Pancreas (tissue), 10 donors: ENCODE measurements around the gene DLAT. TPM values are rescaled to one million over a fixed set of nuclear protein-coding genes. Genes with fewer than 3 reads are reported as not detected.
A peak's percentile ranks its signal among the peaks of the same experiment; 100 is the strongest.

Experiments used
- ATAC-seq, 4 donors: fragments of 200-7000 bp; cut with Tn5 transposase; one replicate each; pipeline versions ENCODE4 v1.8.0 to v1.9.1; 2020; ENCODE audit warnings: mild to moderate bottlenecking in 4 of 4, moderate library complexity in 4 of 4
- DNase-seq, 6 donors: peaks; one replicate each; pipeline ENCODE4 v3.0.0-alpha.2; 2020
- FAIRE-seq: peaks from 2 replicates; lab custom pipeline; 2012; peaks lifted over from hg19 to GRCh38; lab: Jason Lieb, UNC
- H3K27ac ChIP-seq, 4 donors: fragments of 200-600 bp; sonication (generic); 1 replicate in 3 of 4; 2 replicates in 1 of 4; pipeline versions ENCODE4 v1.5.0 to v1.8.0; 2020
- H3K27me3 ChIP-seq, 4 donors: fragments of 200-600 bp; one replicate each; pipeline ENCODE4 v1.8.0; 2021
- H3K36me3 ChIP-seq, 3 donors: fragments of 200-600 bp; sonication (generic) in 1 of 3; one replicate each; pipeline versions ENCODE4 v1.5.0 to v1.8.0; 2020 to 2021
- H3K4me1 ChIP-seq, 3 donors: fragments of 200-600 bp; one replicate each; pipeline ENCODE4 v1.8.0; 2021
- H3K4me3 ChIP-seq, 4 donors: fragments of 200-600 bp; sonication (generic) in 2 of 4; one replicate each; pipeline versions ENCODE4 v1.5.0 to v1.8.0; 2020 to 2021
- H3K9me3 ChIP-seq, 4 donors: fragments of 200-600 bp; one replicate each; pipeline ENCODE4 v1.8.0; 2021
- WGBS, 2 donors: extraction: QIAGEN DNeasy Blood & Tissue Kit; methylation state at CpG; one replicate each; pipeline ENCODE4 v1.1.7; 2013; 5-methylcytosine and 5-hydroxymethylcytosine counted together
- intact Hi-C, 3 donors: fragments of 100-400 bp; cut with DNase I; formaldehyde crosslinking; loops; one replicate each; pipeline versions ENCODE4 v1.11.1 to v1.14.2; 2022
- polyA plus RNA-seq, 2 donors: library from polyadenylated mRNA; stranded (reverse); fragments of 200-250 nt; gene quantifications; one replicate each; pipeline ENCODE4 v1.2.3, GENCODE V29; 2013
- total RNA-seq, 6 donors: library from RNA; stranded (reverse); fragmentation: NEBNext Ultra II Directional in 4 of 6; extraction: Animal tissue kit (Norgen Biotek cat#: 25700) in 4 of 6; gene quantifications; one replicate each; pipeline versions ENCODE4 v1.2.1 to v1.2.4, GENCODE V29; 2021 to 2023
- TF ChIP-seq, protein P1 (sequence below), 4 donors: fragments of 200-600 bp; sonication (generic) in 3 of 4; IDR thresholded peaks; one replicate each; pipeline versions ENCODE4 v1.5.0 to v1.8.0; 2021; ENCODE audit warnings: antibody characterized with exemption in 4 of 4
- donor health status: healthy with polysubstance abuse.
- donor health status: DM: no; HTN: no; CAD: no; lungs with moderate emphysema.
- donor health status: DM: no; HTN: no; CAD: no.
- donor health status: control.
- donor health status: control.
- donor health status: Bipolar disorder and iron deficiency.
- donor health status: DM: yes; HTN: yes; CAD: no.
- donor health status: DM: no; HTN: no; CAD: no.
- donor health status: DM: no; HTN: no; CAD: no.
- donor health status: DM: yes; HTN: yes; CAD: no.

DLAT gene
- total and polyA plus RNA-seq, 8 donors = 4.2 to 13.9 (median 7.9) TPM

DNA sequence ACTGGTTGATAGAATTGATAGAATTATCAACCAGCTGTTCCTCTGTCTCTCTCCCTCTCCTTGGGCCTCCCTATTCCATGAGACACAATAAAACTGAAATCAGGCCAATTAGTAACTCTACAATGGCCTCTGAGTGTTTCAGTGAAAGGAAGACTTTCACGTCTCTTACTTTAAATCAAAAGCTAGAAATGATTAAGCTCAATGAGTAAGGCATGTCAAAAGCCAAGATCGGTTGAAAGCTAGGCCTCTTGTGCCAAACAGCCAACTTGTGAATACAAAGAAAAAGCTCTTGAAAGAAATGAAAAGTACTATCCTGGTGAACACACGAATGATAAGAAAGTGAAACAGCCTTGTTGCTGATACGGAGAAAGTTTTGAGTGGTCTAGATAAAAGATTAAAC lies 32.0 kb downstream of the DLAT start:
- Histone ChIP-seq H3K27ac (no peak overlapping the region), H3K4me1 (no peaks in the 10 kb centered on the region), H3K4me3 (no peak overlapping the region), H3K36me3 (peaks cover 0 to 31% (median 0%) of the 10 kb centered on the region in 3 donors), H3K9me3 (no peaks in the 10 kb centered on the region), H3K27me3 (no peaks in the 10 kb centered on the region)
- no peak for FAIRE-seq
- intact Hi-C loops = no loop called here
- WGBS, 2 donors = 73 to 86% methylated on average over 4 of the region's 4 CpGs
- no peak for DNase-seq
- TF ChIP-seq, protein P1, sequence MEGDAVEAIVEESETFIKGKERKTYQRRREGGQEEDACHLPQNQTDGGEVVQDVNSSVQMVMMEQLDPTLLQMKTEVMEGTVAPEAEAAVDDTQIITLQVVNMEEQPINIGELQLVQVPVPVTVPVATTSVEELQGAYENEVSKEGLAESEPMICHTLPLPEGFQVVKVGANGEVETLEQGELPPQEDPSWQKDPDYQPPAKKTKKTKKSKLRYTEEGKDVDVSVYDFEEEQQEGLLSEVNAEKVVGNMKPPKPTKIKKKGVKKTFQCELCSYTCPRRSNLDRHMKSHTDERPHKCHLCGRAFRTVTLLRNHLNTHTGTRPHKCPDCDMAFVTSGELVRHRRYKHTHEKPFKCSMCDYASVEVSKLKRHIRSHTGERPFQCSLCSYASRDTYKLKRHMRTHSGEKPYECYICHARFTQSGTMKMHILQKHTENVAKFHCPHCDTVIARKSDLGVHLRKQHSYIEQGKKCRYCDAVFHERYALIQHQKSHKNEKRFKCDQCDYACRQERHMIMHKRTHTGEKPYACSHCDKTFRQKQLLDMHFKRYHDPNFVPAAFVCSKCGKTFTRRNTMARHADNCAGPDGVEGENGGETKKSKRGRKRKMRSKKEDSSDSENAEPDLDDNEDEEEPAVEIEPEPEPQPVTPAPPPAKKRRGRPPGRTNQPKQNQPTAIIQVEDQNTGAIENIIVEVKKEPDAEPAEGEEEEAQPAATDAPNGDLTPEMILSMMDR (IDR thresholded peaks at IDR 0.05) = no peak
- ATAC-seq = no peak

- H3K4me3 ChIP-seq = no peak overlapping the region
- no peak overlapping the region for H3K27ac ChIP-seq
- FAIRE-seq = no peak
- WGBS, 2 donors = 22 to 44% methylated on average over 1 of the region's 1 CpG
- H3K27me3 ChIP-seq = no peaks in the 10 kb centered on the region
- no peaks in the 10 kb centered on the region for H3K9me3 ChIP-seq
- intact Hi-C loops = no loop called here
- peaks cover 0 to 28% (median 0%) of the 10 kb centered on the region in 3 donors for H3K36me3 ChIP-seq
- no peak for DNase-seq
- ATAC-seq = no peak
- no peaks in the 10 kb centered on the region for H3K4me1 ChIP-seq
- TF ChIP-seq, protein P1 (IDR thresholded peaks at IDR 0.05) = no peak
Measured at GRCh38 chr11:112058103-112058502, 32.9 kb downstream of the DLAT start.

- no peak for FAIRE-seq
- WGBS, 2 donors = 83 to 93% methylated on average over 1 of the region's 1 CpG
- no peaks in the 10 kb centered on the region for H3K27me3 ChIP-seq
- no peak overlapping the region for H3K27ac ChIP-seq
- H3K36me3 ChIP-seq = peaks cover 0 to 18% (median 0%) of the 10 kb centered on the region in 3 donors
- H3K9me3 ChIP-seq = no peaks in the 10 kb centered on the region
- no peak for DNase-seq
- TF ChIP-seq, protein P1 (IDR thresholded peaks at IDR 0.05) = no peak
- no peak for ATAC-seq
- H3K4me3 ChIP-seq = no peak overlapping the region
- intact Hi-C loops = no loop called here
- no peaks in the 10 kb centered on the region for H3K4me1 ChIP-seq
Measured at GRCh38 chr11:112062923-112063322, 37.7 kb downstream of the DLAT start.

- no peak for FAIRE-seq
Measured at GRCh38 chr11:112073941-112074811, 49.0 kb downstream of the DLAT start, which contains the start of the genes NKAPD1 and PIH1D2. NKAPD1 (plus strand) TSS chr11:112074299; CDS start chr11:112075575, 1,276 bp downstream. PIH1D2 (minus strand) TSS chr11:112074017; CDS start chr11:112073174, 843 bp downstream.

More at GRCh38 chr11:112073941-112074811, 49.0 kb downstream of the DLAT start, which contains the start of the genes NKAPD1 and PIH1D2:
- Histone ChIP-seq H3K4me3 (peak within 1 kb of the TSS; percentile 38 to 94 (median 72)), H3K4me1 (peaks cover 0 to 8% (median 3%) of the 10 kb centered on the region in 3 donors), H3K36me3 (peaks cover 0 to 9% (median 0%) of the 10 kb centered on the region in 3 donors), H3K27me3 (no peaks in the 10 kb centered on the region), H3K9me3 (no peaks in the 10 kb centered on the region), H3K27ac (peak within 1 kb of the TSS; percentile 74 to 95 (median 80))
- peak; percentile 63 to 84 (median 75) for DNase-seq
- TF ChIP-seq, protein P1 (IDR thresholded peaks at IDR 0.05) = no peak
- 0 to 1% methylated on average over 42 to 43 of the region's 43 CpGs for WGBS, 2 donors
- peak; percentile 94 to 95 (median 95) for ATAC-seq
- intact Hi-C loops = no loop called here
